Measurements from ENCODE around the gene TNFAIP2.

Gene TNFAIP2

DNA sequence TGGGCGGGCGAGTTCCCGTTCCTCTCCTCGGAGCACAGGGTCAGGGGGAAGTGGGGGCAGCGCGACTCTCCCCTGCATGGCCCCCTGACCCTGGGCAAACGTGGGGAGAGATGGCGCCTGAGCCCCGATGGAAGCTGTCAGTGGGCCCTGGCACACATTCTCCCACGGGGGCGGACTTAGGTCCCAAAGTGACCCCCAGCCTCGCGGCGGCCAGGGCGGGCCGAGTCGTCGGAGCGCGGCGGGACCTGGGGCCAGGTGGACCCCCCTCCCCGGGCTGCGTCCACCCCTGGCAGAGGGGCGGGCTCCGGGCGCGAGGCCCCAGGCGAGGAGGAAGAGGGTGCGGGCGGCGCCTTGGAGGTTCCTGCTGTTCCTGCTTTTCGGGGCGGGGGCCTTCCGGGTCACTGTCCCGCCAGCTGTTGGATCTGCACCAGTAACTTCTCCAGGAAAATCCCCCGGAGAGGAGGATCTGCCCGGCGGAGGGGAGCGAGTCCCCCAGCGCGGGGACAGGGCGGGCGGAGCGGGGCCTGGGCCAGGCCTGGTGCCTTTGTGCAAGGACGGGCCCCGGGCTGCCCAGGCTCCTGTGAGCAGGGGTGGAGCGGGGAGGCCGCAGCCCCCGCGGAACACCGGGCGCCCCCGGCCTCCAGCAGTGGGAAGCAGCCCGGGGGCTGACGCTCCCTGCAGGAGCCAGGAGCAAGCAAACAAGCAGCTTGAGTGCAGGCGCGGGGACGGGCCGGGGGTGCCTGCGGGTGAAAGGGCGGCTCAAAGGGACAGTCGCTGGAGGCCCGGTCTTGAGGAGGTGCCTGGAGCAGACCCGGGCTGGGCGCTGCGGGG lies 15.3 kb downstream of the TNFAIP2 start:
- H3K27me3 ChIP-seq (ENCODE audit: control insufficient read depth, insufficient read depth, low read length, poor library complexity, severe bottlenecking), result peaks cover 27% of the 10 kb centered on the region

DNA sequence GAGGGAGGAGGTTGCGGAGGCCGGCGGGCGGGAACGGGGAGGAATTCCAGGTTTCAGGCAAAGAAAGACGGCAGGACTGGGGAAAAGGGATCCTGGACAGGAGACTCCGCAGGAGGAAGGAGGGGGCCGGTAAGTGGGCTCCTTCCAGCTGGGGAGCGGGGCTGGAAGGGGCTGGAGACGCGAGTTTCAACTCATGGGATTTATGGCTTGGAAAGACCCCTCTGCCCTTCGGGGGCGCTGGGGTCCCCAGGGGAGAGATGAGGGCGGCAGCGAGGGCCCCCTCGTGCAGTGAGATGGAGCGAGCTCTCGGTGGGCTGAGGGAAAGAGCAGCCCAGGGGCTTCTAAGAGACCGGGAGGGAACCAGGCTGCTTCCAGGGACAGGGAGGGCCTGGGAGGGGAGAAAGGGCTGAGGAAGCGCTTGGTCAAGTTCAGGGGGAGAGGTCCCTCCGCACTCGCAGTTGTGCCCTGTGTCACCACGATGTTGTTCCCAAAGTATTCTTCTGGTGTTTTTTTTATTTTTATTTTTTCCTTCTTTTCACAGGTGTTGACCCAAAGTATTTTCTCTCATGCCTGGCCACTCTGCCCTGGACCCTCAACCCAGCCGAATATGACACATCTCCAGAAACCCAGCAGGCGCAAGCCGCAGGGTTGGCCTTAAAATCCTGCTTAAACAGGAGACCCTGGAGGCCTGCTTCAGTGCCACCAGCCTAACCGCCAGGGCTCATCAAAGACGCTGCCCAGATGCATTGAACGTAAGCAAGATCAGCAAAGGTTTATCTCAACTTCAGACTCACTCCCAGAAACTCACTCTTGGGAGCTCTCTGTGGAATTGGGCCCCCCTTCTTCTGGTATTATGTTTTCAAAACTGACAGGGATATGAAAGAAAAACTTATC lies 16.1 kb downstream of the TNFAIP2 start:
- no peak overlapping the region for H3K27ac ChIP-seq (ENCODE audit: insufficient read depth, low read depth, low read length, poor library complexity, severe bottlenecking)
- H3K27me3 ChIP-seq (ENCODE audit: control insufficient read depth, insufficient read depth, low read length, poor library complexity, severe bottlenecking), result peaks cover 27% of the 10 kb centered on the region
- H3K4me1 ChIP-seq (ENCODE audit: control insufficient read depth, insufficient read depth, low read length), result peaks cover 4% of the 10 kb centered on the region
- WGBS, 2 experiments, result 24% methylated on average over 29 of the region's 29 CpGs
- H3K4me3 ChIP-seq (ENCODE audit: insufficient read depth, low read depth, low read length), result peak overlapping the region; percentile 18
- H3K9me3 ChIP-seq (ENCODE audit: control insufficient read depth, low read length), result no peaks in the 10 kb centered on the region
- no peaks in the 10 kb centered on the region for H3K36me3 ChIP-seq (ENCODE audit: control insufficient read depth, insufficient read depth, low read length)

More for the DNA sequence above, 15.3 kb downstream of the TNFAIP2 start:
- Histone ChIP-seq H3K36me3 (ENCODE audit: control insufficient read depth, insufficient read depth, low read length) (no peaks in the 10 kb centered on the region), H3K4me3 (ENCODE audit: insufficient read depth, low read depth, low read length) (peak overlapping the region; percentile 18), H3K27ac (ENCODE audit: insufficient read depth, low read depth, low read length, poor library complexity, severe bottlenecking) (no peak overlapping the region), H3K4me1 (ENCODE audit: control insufficient read depth, insufficient read depth, low read length) (peaks cover 4% of the 10 kb centered on the region), H3K9me3 (ENCODE audit: control insufficient read depth, low read length) (no peaks in the 10 kb centered on the region)
- 39% methylated on average over 66 of the region's 66 CpGs for WGBS, 2 experiments

DNA sequence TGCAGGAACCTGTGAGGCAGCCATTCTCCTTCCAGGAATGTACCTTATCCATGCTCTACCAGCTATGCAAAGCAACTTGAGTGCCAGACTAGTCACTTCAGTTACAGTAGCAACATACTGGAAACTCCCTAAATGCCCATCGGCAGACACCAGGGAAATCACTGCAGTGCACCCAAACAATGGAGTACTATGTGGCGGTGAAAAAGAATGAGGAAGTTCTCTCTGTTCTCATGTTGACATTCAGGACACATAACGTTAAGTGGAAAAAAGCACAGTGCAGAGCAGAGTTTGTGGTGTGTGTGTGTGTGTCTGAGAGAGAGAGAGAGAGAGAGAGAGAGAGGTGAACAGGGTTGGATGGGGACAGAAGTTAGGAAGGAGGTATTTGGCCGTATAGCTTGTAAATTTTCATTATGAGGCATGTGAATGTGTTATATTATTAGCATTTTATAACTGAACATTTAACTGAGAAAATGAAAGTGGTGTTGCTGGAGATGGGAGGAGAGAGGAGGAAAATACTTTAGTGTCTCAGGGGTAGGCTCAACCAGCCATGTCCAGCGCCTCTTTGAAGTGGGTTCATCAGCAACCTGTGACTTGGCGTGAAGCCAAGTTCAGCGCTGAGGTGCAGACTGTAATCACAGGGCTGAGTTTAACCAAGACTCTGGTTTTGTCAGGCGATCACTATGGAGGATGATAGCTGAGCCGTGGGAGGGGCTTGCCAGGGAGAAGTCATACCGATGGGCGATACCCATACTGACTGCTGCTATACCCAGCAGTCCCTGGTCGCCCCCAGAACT lies 17.3 kb downstream of the TNFAIP2 start:
- H3K4me3 ChIP-seq (ENCODE audit: insufficient read depth, low read depth, low read length), result no peak overlapping the region
- H3K4me1 ChIP-seq (ENCODE audit: control insufficient read depth, insufficient read depth, low read length), result peaks cover 4% of the 10 kb centered on the region
- H3K36me3 ChIP-seq (ENCODE audit: control insufficient read depth, insufficient read depth, low read length), result no peaks in the 10 kb centered on the region
- no peaks in the 10 kb centered on the region for H3K9me3 ChIP-seq (ENCODE audit: control insufficient read depth, low read length)
- H3K27me3 ChIP-seq (ENCODE audit: control insufficient read depth, insufficient read depth, low read length, poor library complexity, severe bottlenecking), result peaks cover 27% of the 10 kb centered on the region
- H3K27ac ChIP-seq (ENCODE audit: insufficient read depth, low read depth, low read length, poor library complexity, severe bottlenecking), result no peak overlapping the region
- WGBS, 2 experiments, result 78 to 81% methylated on average over 11 to 12 of the region's 12 CpGs

DNA sequence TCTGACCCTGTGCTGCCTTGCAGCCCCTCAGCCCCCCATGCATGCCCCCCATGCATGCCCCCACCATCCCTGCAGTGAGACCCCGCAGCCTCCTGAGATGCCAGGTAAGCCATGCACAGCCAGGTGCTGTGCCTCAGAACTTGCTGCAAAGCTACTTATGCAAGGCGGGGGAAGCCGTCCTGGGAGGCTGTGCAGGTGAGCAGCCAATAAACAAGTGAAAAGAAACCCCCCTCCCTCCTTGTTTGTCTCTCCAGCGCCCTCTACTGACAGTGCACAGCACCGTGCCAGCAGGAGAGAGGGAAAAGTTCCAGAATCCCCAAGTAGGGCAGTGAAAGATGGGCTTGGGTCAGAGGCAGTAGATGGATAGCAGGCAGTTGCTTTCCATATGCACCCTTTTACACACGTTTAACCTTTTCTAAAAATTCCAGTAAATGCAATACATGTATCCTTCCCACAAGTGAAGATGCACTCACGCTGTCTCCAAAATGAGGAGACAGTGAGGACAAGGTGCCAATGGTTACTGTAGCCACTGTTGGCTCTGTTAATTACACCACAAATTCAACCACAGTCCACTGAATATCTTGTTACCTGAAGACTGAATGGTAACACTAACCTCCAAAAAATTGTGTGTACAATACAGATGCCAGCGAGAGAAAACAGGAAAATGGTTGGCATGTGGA lies 18.0 kb downstream of the TNFAIP2 start:
- H3K27me3 ChIP-seq (ENCODE audit: control insufficient read depth, insufficient read depth, low read length, poor library complexity, severe bottlenecking), result peaks cover 27% of the 10 kb centered on the region
- no peaks in the 10 kb centered on the region for H3K36me3 ChIP-seq (ENCODE audit: control insufficient read depth, insufficient read depth, low read length)
- H3K9me3 ChIP-seq (ENCODE audit: control insufficient read depth, low read length), result no peaks in the 10 kb centered on the region
- H3K4me1 ChIP-seq (ENCODE audit: control insufficient read depth, insufficient read depth, low read length), result peaks cover 4% of the 10 kb centered on the region
- no peak overlapping the region for H3K4me3 ChIP-seq (ENCODE audit: insufficient read depth, low read depth, low read length)
- 31 to 35% methylated on average over 8 of the region's 8 CpGs for WGBS, 2 experiments
- no peak overlapping the region for H3K27ac ChIP-seq (ENCODE audit: insufficient read depth, low read depth, low read length, poor library complexity, severe bottlenecking)

DNA sequence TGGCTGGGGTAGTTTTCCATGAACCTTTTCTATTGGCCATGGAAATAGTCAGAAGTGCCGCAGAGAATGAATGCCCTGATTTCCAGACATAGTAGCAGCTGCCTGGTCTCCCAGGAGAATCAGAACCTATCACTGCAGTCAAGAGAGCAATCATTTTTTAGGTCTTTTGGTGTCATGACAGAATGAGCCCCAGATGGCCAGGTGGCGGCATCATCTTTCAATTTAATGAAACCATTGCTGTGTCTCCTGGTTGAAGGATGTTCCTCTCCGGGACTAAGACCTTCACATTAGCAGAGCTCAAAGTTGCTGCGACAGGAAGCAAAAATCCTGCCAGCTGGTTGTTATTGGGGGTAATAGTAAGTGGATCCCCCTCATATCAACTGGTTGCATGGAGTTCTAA lies 18.8 kb downstream of the TNFAIP2 start:
- Histone ChIP-seq H3K9me3 (ENCODE audit: control insufficient read depth, low read length) (no peaks in the 10 kb centered on the region), H3K36me3 (ENCODE audit: control insufficient read depth, insufficient read depth, low read length) (no peaks in the 10 kb centered on the region), H3K4me1 (ENCODE audit: control insufficient read depth, insufficient read depth, low read length) (peaks cover 4% of the 10 kb centered on the region), H3K4me3 (ENCODE audit: insufficient read depth, low read depth, low read length) (no peak overlapping the region), H3K27ac (ENCODE audit: insufficient read depth, low read depth, low read length, poor library complexity, severe bottlenecking) (no peak overlapping the region), H3K27me3 (ENCODE audit: control insufficient read depth, insufficient read depth, low read length, poor library complexity, severe bottlenecking) (peaks cover 27% of the 10 kb centered on the region)
- WGBS, 2 experiments, result 92 to 96% methylated on average over 4 of the region's 4 CpGs

DNA sequence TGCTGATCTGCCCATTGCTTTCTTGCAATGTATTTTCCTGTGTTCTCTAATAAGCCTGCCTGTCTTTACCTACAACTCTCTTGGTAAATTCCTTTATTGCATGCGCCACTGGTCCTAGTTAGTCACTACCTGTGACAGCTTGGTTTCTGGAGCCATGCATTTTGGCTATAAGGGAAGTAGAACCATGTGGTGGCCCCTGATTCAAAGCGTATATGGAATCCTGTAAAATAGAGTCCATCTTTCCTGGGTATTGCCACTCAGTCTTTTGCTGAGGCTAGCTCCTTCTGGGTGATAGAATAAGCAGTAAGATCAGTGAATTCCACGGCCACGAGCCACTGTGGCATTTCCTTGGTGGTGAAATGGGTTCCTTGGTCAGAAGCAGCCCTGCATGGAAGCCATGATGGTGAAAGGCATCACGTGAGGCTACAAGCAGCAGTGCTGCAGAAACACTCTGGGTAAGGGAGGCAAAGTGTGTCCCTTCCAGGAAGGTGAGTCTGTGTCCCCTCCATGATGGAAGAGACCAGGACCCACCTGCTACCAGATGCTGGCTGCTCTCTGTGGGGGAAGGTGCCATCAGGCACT lies 19.6 kb downstream of the TNFAIP2 start:
- no peak overlapping the region for H3K27ac ChIP-seq (ENCODE audit: insufficient read depth, low read depth, low read length, poor library complexity, severe bottlenecking)
- peaks cover 4% of the 10 kb centered on the region for H3K4me1 ChIP-seq (ENCODE audit: control insufficient read depth, insufficient read depth, low read length)
- H3K36me3 ChIP-seq (ENCODE audit: control insufficient read depth, insufficient read depth, low read length), result no peaks in the 10 kb centered on the region
- WGBS, 2 experiments, result 74 to 76% methylated on average over 5 of the region's 5 CpGs
- no peak overlapping the region for H3K4me3 ChIP-seq (ENCODE audit: insufficient read depth, low read depth, low read length)
- H3K27me3 ChIP-seq (ENCODE audit: control insufficient read depth, insufficient read depth, low read length, poor library complexity, severe bottlenecking), result peaks cover 27% of the 10 kb centered on the region
- H3K9me3 ChIP-seq (ENCODE audit: control insufficient read depth, low read length), result no peaks in the 10 kb centered on the region

DNA sequence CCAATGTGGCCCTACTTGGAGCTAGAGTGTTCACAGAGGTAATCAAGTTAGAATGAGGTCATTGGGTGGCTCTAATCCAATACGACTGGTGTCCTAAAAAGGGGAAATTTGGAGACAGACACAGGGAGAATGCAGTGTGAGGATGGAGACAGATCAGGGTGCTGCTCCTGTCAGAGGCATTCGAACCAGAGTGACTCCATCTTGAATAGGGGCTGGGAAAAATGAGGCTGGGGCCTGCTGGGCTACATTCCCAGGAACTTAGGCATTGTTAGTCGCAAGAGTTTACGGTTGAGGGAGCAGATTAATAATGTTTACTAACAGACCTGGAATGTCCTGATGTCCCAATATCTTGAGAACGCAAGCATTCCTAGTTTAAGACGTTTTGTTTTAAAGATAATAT lies 20.2 kb downstream of the TNFAIP2 start:
- Histone ChIP-seq H3K36me3 (ENCODE audit: control insufficient read depth, insufficient read depth, low read length) (no peaks in the 10 kb centered on the region), H3K27ac (ENCODE audit: insufficient read depth, low read depth, low read length, poor library complexity, severe bottlenecking) (no peak overlapping the region), H3K27me3 (ENCODE audit: control insufficient read depth, insufficient read depth, low read length, poor library complexity, severe bottlenecking) (peaks cover 24% of the 10 kb centered on the region), H3K4me1 (ENCODE audit: control insufficient read depth, insufficient read depth, low read length) (peaks cover 4% of the 10 kb centered on the region), H3K9me3 (ENCODE audit: control insufficient read depth, low read length) (no peaks in the 10 kb centered on the region), H3K4me3 (ENCODE audit: insufficient read depth, low read depth, low read length) (no peak overlapping the region)
- WGBS, 2 experiments, result 81 to 84% methylated on average over 5 to 6 of the region's 6 CpGs

GRCh38 chr14:103144085-103144484 lies 20.8 kb downstream of the TNFAIP2 start:
- Histone ChIP-seq H3K4me1 (ENCODE audit: control insufficient read depth, insufficient read depth, low read length) (peaks cover 4% of the 10 kb centered on the region), H3K27me3 (ENCODE audit: control insufficient read depth, insufficient read depth, low read length, poor library complexity, severe bottlenecking) (peaks cover 18% of the 10 kb centered on the region), H3K4me3 (ENCODE audit: insufficient read depth, low read depth, low read length) (no peak overlapping the region), H3K27ac (ENCODE audit: insufficient read depth, low read depth, low read length, poor library complexity, severe bottlenecking) (no peak overlapping the region), H3K36me3 (ENCODE audit: control insufficient read depth, insufficient read depth, low read length) (no peaks in the 10 kb centered on the region), H3K9me3 (ENCODE audit: control insufficient read depth, low read length) (no peaks in the 10 kb centered on the region)
- 88 to 92% methylated on average over 4 of the region's 4 CpGs for WGBS, 2 experiments

GRCh38 chr14:103146141-103146709 lies 23.0 kb downstream of the TNFAIP2 start:
- WGBS, 2 experiments, result 91% methylated on average over 19 of the region's 19 CpGs
- Histone ChIP-seq H3K27ac (ENCODE audit: insufficient read depth, low read depth, low read length, poor library complexity, severe bottlenecking) (no peak overlapping the region), H3K4me1 (ENCODE audit: control insufficient read depth, insufficient read depth, low read length) (no peaks in the 10 kb centered on the region), H3K9me3 (ENCODE audit: control insufficient read depth, low read length) (no peaks in the 10 kb centered on the region), H3K36me3 (ENCODE audit: control insufficient read depth, insufficient read depth, low read length) (no peaks in the 10 kb centered on the region), H3K27me3 (ENCODE audit: control insufficient read depth, insufficient read depth, low read length, poor library complexity, severe bottlenecking) (no peaks in the 10 kb centered on the region), H3K4me3 (ENCODE audit: insufficient read depth, low read depth, low read length) (no peak overlapping the region)

Data from ectodermal cell (in vitro differentiated cells).